MM.1S (cell line): ENCODE results near the gene CTU2.

Source experiments
- DNase-seq: peaks from one replicate; pipeline ENCODE4 v3.0.0-alpha.2; 2015
- H2AFZ ChIP-seq: fragments of 300-600 bp; sonication (generic); 2 replicates; pipeline ENCODE4 v1.6.0; 2016; ENCODE audit warnings: antibody characterized with exemption, low read length
- H3F3A ChIP-seq: fragments of 300-600 bp; sonication (generic); 2 replicates; pipeline ENCODE4 v1.6.1; 2016; ENCODE audit warnings: mild to moderate bottlenecking, antibody characterized with exemption, low read length, moderate library complexity, mixed read lengths; ENCODE audit not compliant: insufficient read depth
- H3K27ac ChIP-seq: fragments of 300-600 bp; sonication (generic); 2 replicates; pipeline ENCODE4 v1.5.1; 2016; ENCODE audit warnings: mild to moderate bottlenecking, low read length
- H3K27me3 ChIP-seq: fragments of 300-600 bp; sonication (generic); replicated peaks from 2 replicates; pipeline ENCODE4 v1.6.0; 2016; ENCODE audit warnings: low read length; ENCODE audit not compliant: insufficient read depth
- H3K36me3 ChIP-seq: fragments of 300-600 bp; sonication (generic); replicated peaks from 2 replicates; pipeline ENCODE4 v1.6.1; 2016; ENCODE audit warnings: mild to moderate bottlenecking, low read length, mixed read lengths; ENCODE audit not compliant: insufficient read depth
- H3K4me1 ChIP-seq: fragments of 300-600 bp; sonication (generic); 2 replicates; pipeline ENCODE4 v1.6.1; 2016; ENCODE audit warnings: low read length, mixed read lengths
- H3K4me2 ChIP-seq: fragments of 300-600 bp; sonication (generic); 2 replicates; pipeline ENCODE4 v1.6.0; 2016; ENCODE audit warnings: low read depth, low read length
- H3K4me3 ChIP-seq: fragments of 300-600 bp; sonication (generic); 2 replicates; pipeline ENCODE4 v1.5.1; 2016; ENCODE audit warnings: low read length, mixed read lengths
- H3K79me2 ChIP-seq: fragments of 300-600 bp; sonication (generic); 2 replicates; pipeline ENCODE4 v1.6.1; 2016; ENCODE audit warnings: mixed run types, low read length, mixed read lengths
- H3K9ac ChIP-seq: fragments of 300-600 bp; sonication (generic); 2 replicates; pipeline ENCODE4 v1.6.1; 2016; ENCODE audit warnings: low read length, mixed read lengths
- H3K9me2 ChIP-seq: fragments of 300-600 bp; sonication (generic); replicated peaks from 2 replicates; pipeline ENCODE4 v1.6.1; 2016; ENCODE audit warnings: mild to moderate bottlenecking, low read length, mixed read lengths; ENCODE audit not compliant: insufficient read depth
- H3K9me3 ChIP-seq: fragments of 300-600 bp; sonication (generic); replicated peaks from 2 replicates; pipeline ENCODE4 v1.6.1; 2016; ENCODE audit warnings: mild to moderate bottlenecking, low read length, mixed read lengths; ENCODE audit not compliant: insufficient read depth
- H4K20me1 ChIP-seq: fragments of 300-600 bp; sonication (generic); 2 replicates; pipeline ENCODE4 v1.6.1; 2016; ENCODE audit warnings: mild to moderate bottlenecking, low read length, moderate library complexity, mixed read lengths; ENCODE audit not compliant: insufficient read depth
- EZH2 ChIP-seq: fragments of 300-600 bp; sonication (generic); optimal IDR thresholded peaks from 2 replicates; pipeline ENCODE3; 2017; ENCODE audit warnings: low read depth, mild to moderate bottlenecking, antibody characterized with exemption, low read length, mixed read lengths
- EZH2phosphoT487 ChIP-seq: fragments of 300-600 bp; sonication (generic); IDR thresholded peaks from 2 replicates; pipeline ENCODE4 v1.6.1; 2018; ENCODE audit warnings: antibody characterized with exemption, low read length
- TF ChIP-seq, protein P1 (sequence below): fragments of 300-600 bp; sonication (generic); IDR thresholded peaks from 2 replicates; pipeline ENCODE4 v1.5.1; 2016; ENCODE audit warnings: antibody characterized with exemption, low read length, mixed read lengths

The CTU2 gene

DNA sequence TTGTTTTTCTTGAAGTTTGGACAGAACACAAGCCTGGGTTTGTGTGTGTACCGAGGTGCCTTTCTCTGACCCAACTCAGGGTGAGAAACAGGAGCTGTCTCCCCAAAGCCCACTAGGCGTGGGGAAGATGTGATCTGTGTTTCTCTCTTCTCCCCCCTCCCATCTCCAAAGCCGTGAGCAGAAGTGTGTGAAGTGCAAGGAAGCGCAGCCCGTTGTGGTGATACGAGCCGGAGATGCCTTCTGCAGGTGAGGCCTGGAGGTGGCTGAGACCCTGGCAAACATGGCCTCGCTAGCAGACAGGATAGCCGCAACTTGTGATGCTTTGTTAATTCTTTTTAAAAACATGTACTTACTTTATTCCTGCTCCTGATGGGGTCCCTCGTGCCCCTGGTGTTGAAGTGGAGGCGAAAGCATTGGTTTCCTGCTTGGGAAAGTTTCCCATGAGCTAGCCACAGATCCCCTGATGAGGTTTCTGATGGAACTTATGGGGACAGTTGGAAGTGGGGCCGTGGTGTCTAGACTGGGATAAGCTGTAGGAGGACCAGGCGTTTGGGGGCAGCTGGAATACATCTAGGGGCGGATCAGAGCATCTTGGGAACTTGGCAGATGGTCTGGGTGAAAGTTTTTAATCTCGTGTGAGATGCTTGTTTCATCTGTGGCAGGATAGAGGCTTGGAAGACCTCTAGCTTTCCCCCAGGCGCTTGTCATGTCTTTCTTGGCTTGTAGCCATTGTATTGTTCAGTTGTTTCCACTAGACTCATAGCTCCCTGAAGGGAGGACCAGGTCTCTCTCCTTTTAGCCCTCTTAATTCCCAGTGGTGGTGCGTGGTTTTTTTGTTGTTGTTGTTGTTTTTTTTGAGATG, 893 bp downstream of the CTU2 start:
- H3K36me3 ChIP-seq = no peaks in the 10 kb centered on the region
- peak overlapping the region; percentile 80 for H3K4me3 ChIP-seq
- H3K9me2 ChIP-seq = no peaks in the 10 kb centered on the region
- H4K20me1 ChIP-seq = no peaks in the 10 kb centered on the region
- TF ChIP-seq EZH2 = no peak
- TF ChIP-seq, protein P1, sequence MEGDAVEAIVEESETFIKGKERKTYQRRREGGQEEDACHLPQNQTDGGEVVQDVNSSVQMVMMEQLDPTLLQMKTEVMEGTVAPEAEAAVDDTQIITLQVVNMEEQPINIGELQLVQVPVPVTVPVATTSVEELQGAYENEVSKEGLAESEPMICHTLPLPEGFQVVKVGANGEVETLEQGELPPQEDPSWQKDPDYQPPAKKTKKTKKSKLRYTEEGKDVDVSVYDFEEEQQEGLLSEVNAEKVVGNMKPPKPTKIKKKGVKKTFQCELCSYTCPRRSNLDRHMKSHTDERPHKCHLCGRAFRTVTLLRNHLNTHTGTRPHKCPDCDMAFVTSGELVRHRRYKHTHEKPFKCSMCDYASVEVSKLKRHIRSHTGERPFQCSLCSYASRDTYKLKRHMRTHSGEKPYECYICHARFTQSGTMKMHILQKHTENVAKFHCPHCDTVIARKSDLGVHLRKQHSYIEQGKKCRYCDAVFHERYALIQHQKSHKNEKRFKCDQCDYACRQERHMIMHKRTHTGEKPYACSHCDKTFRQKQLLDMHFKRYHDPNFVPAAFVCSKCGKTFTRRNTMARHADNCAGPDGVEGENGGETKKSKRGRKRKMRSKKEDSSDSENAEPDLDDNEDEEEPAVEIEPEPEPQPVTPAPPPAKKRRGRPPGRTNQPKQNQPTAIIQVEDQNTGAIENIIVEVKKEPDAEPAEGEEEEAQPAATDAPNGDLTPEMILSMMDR = no peak
- TF ChIP-seq EZH2phosphoT487 = no peak
- H3K4me2 ChIP-seq = peak overlapping the region; percentile 70; the same call in 1 of the 2 replicates
- H3F3A ChIP-seq = peaks cover 7% of the 10 kb centered on the region; the same call in 1 of the 2 replicates
- H3K9ac ChIP-seq = peak overlapping the region; percentile 72; the same call in 1 of the 2 replicates
- H3K27me3 ChIP-seq = no peaks in the 10 kb centered on the region
- H3K27ac ChIP-seq = peak overlapping the region; percentile 49; the same call in 1 of the 2 replicates
- no peaks in the 10 kb centered on the region for H3K4me1 ChIP-seq
- H3K79me2 ChIP-seq = peaks cover 27% of the 10 kb centered on the region
- H2AFZ ChIP-seq = peak overlapping the region; percentile 58; the same call in 1 of the 2 replicates
- peak; percentile 19 for DNase-seq
- H3K9me3 ChIP-seq = no peaks in the 10 kb centered on the region

DNA sequence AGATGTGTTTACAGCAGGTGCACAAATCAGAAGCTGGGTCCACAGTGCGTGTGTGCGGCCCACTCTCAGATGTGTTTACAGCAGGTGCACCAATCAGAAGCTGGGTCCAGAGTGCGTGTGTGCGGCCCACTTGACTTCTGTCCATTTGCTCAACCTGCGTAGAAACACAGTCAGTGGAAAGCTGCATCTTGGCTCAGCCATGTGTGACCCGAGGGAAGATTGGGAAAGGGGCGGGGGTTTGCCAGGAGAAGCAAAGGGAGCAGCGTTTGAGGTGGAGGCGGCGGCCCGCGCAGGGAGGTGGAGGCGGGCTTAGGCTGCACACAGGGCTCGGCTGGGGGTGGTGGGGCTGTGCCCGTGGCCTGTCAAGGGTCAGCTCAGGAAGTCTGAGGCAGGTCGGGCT, 4.3 kb downstream of the CTU2 start:
- Histone ChIP-seq H3F3A (peaks cover 7% of the 10 kb centered on the region; the same call in 1 of the 2 replicates), H2AFZ (no peak overlapping the region), H3K4me3 (no peak overlapping the region), H3K27ac (no peak overlapping the region), H4K20me1 (no peaks in the 10 kb centered on the region), H3K9ac (no peak overlapping the region), H3K9me3 (no peaks in the 10 kb centered on the region), H3K36me3 (no peaks in the 10 kb centered on the region), H3K4me2 (no peak overlapping the region), H3K27me3 (no peaks in the 10 kb centered on the region), H3K79me2 (peaks cover 9% of the 10 kb centered on the region; the same call in 1 of the 2 replicates), H3K4me1 (no peaks in the 10 kb centered on the region), H3K9me2 (no peaks in the 10 kb centered on the region)
- TF ChIP-seq, protein P1 = no peak
- no peak for TF ChIP-seq EZH2phosphoT487
- no peak for DNase-seq

DNA sequence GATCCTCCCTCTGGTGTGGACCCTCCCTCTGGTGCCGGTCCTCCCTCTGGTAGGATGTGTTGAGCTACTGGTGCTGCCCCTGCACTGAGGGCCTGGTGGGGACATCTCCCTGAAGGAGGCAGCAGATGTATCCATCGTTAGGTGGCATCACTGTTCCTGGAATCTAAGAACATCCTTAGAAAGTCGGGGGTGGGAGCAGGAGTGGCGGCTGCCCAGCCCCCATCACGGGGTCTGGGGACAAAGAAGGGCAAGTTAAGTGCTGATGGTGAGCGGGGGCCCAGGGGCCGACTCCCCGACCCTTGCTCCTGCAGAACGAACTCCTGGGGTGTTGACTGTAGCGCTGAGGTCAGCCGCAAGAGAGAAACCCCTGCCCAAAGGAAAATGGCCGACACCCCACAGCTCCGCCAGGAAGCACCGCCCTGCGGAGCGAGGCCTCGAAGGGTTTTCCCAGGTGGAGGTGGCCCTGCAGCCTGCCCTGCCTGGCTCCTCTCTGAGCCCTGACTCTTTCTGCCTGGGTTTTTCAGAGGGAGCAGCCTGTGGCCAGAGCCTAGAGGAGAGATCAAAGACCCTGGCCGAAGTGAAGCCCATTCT, 5.5 kb downstream of the CTU2 start:
- TF ChIP-seq EZH2 (no peak), EZH2phosphoT487 (no peak)
- TF ChIP-seq, protein P1 = no peak
- Histone ChIP-seq H3K4me3 (no peak overlapping the region), H3K27me3 (no peaks in the 10 kb centered on the region), H3K9me3 (no peaks in the 10 kb centered on the region), H2AFZ (no peak overlapping the region), H3F3A (0 out of 2 replicates have a peak, but pooled peaks cover 3% of the 10 kb centered on the region), H3K4me1 (no peaks in the 10 kb centered on the region), H3K27ac (no peak overlapping the region), H3K9ac (no peak overlapping the region), H3K36me3 (no peaks in the 10 kb centered on the region), H3K9me2 (no peaks in the 10 kb centered on the region), H3K4me2 (no peak overlapping the region), H4K20me1 (no peaks in the 10 kb centered on the region), H3K79me2 (peaks cover 8% of the 10 kb centered on the region; the same call in 1 of the 2 replicates)
- DNase-seq = no peak
